A549 (cell line): ENCODE results near the gene IGFL4.

Source experiments
- EP300 ChIP-seq, 2 experiments: fragments of >200 bp; sonication (Bioruptor Twin); formaldehyde crosslinking; IDR thresholded peaks; 2 replicates in 1 of 2; 3 replicates in 1 of 2; pipeline ENCODE4 v1.6.1; 2016 to 2017
- ESRRA ChIP-seq: fragments of 150-350 bp; IDR thresholded peaks from 2 replicates; pipeline ENCODE4 v1.6.1; 2014; ENCODE audit warnings: mild to moderate bottlenecking, low read length, borderline replicate concordance
- FOSL2 ChIP-seq, 2 experiments: fragments of 450-650 bp in 1 of 2; fragments of >200 bp in 1 of 2; sonication (Bioruptor Twin) in 1 of 2; formaldehyde crosslinking; IDR thresholded peaks; 2 replicates each; pipeline versions ENCODE4 v1.5.0 to v1.6.1; 2016 to 2020; ENCODE audit warnings: mild to moderate bottlenecking in 1 of 2, moderate library complexity in 1 of 2
- HDAC2 ChIP-seq: fragments of 200-600 bp; sonication (generic); IDR thresholded peaks from 2 replicates; pipeline ENCODE4 v1.6.1; 2016
- POLR2A ChIP-seq: IDR thresholded peaks from 2 replicates; pipeline ENCODE4 v1.6.1; 2012; ENCODE audit warnings: mild to moderate bottlenecking, low read length
- POLR2AphosphoS2 ChIP-seq: conservative IDR thresholded peaks from 2 replicates; pipeline ENCODE4 v1.6.1; 2012; ENCODE audit warnings: low read length, improper control_type of control experiment, inconsistent platforms
- RNF2 ChIP-seq: fragments of 200-600 bp; sonication (generic); IDR thresholded peaks from 2 replicates; pipeline ENCODE4 v1.6.1; 2016; ENCODE audit warnings: low read depth, mild to moderate bottlenecking, antibody characterized with exemption, moderate library complexity, borderline replicate concordance
- SREBF2 ChIP-seq: fragments of 450-650 bp; IDR thresholded peaks from 2 replicates; pipeline ENCODE4 v1.6.1; 2014; ENCODE audit warnings: mild to moderate bottlenecking, moderate library complexity
- TF ChIP-seq, protein P1 (sequence below): fragments of >200 bp; sonication (Bioruptor Twin); formaldehyde crosslinking; IDR thresholded peaks from 3 replicates; pipeline ENCODE4 v1.5.1; 2016
- TF ChIP-seq, protein P2 (sequence below): fragments of 200-600 bp; sonication (generic); IDR thresholded peaks from 2 replicates; pipeline ENCODE4 v1.6.1; 2016; ENCODE audit warnings: antibody characterized with exemption, mild to moderate bottlenecking, moderate library complexity
- TF ChIP-seq, protein P3 (sequence below): IDR thresholded peaks from 2 replicates; pipeline ENCODE4 v1.6.1; 2012

DNA sequence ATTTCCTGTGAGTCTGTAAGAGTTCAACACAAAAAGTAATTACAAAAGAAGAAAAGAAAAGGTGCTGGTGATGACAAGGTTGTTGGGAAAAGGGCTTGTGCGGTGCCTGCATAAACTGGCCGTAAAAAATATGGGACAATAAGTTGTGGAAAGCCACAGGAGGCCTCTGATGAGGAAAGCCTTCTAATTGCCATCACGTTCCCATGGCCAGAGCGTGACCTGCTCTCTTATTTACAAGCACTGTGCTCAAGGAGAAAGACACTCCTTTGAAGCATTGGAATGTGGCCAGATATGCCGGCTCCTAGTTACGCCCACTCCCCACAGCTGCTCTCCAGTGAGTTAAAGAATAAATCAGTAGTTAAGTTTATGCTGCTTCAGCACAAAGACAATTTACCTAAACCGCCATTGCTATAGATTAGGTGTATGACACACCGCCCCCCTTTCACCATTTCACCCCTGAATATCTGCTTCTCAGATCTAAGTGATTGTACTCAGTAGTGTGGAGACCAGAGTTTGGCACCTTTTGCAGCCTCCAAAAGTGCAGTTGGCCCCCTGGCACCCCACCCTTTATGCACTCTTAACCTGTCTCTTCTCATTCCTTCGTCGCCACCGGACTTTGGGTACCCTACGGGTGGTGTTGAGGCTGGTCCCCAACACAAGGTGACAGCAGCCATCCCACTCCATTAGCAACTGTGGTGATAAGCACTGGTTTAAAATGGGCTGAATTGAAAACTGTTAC, 9.8 kb downstream of the IGFL4 start:
- TF ChIP-seq, protein P1, sequence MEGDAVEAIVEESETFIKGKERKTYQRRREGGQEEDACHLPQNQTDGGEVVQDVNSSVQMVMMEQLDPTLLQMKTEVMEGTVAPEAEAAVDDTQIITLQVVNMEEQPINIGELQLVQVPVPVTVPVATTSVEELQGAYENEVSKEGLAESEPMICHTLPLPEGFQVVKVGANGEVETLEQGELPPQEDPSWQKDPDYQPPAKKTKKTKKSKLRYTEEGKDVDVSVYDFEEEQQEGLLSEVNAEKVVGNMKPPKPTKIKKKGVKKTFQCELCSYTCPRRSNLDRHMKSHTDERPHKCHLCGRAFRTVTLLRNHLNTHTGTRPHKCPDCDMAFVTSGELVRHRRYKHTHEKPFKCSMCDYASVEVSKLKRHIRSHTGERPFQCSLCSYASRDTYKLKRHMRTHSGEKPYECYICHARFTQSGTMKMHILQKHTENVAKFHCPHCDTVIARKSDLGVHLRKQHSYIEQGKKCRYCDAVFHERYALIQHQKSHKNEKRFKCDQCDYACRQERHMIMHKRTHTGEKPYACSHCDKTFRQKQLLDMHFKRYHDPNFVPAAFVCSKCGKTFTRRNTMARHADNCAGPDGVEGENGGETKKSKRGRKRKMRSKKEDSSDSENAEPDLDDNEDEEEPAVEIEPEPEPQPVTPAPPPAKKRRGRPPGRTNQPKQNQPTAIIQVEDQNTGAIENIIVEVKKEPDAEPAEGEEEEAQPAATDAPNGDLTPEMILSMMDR = no peak
- TF ChIP-seq, protein P2, sequence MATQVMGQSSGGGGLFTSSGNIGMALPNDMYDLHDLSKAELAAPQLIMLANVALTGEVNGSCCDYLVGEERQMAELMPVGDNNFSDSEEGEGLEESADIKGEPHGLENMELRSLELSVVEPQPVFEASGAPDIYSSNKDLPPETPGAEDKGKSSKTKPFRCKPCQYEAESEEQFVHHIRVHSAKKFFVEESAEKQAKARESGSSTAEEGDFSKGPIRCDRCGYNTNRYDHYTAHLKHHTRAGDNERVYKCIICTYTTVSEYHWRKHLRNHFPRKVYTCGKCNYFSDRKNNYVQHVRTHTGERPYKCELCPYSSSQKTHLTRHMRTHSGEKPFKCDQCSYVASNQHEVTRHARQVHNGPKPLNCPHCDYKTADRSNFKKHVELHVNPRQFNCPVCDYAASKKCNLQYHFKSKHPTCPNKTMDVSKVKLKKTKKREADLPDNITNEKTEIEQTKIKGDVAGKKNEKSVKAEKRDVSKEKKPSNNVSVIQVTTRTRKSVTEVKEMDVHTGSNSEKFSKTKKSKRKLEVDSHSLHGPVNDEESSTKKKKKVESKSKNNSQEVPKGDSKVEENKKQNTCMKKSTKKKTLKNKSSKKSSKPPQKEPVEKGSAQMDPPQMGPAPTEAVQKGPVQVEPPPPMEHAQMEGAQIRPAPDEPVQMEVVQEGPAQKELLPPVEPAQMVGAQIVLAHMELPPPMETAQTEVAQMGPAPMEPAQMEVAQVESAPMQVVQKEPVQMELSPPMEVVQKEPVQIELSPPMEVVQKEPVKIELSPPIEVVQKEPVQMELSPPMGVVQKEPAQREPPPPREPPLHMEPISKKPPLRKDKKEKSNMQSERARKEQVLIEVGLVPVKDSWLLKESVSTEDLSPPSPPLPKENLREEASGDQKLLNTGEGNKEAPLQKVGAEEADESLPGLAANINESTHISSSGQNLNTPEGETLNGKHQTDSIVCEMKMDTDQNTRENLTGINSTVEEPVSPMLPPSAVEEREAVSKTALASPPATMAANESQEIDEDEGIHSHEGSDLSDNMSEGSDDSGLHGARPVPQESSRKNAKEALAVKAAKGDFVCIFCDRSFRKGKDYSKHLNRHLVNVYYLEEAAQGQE = no peak
- TF ChIP-seq HDAC2 = no peak
- no peak for TF ChIP-seq FOSL2 (IDR thresholded peaks at IDR 0.05)
- no peak for TF ChIP-seq FOSL2 (CRISPR knock-in tag; IDR thresholded peaks at IDR 0.05)
- no peak for TF ChIP-seq RNF2
- TF ChIP-seq ESRRA = no peak
- no peak for TF ChIP-seq POLR2A
- TF ChIP-seq EP300 (IDR thresholded peaks at IDR 0.05) = no peak
- TF ChIP-seq POLR2AphosphoS2 = no peak
- TF ChIP-seq SREBF2 = no peak
- TF ChIP-seq, protein P3, sequence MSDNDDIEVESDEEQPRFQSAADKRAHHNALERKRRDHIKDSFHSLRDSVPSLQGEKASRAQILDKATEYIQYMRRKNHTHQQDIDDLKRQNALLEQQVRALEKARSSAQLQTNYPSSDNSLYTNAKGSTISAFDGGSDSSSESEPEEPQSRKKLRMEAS = no peak
